B cell (primary cell): ENCODE measurements around the gene SLC6A2. TPM values are rescaled to one million over a fixed set of nuclear protein-coding genes. Genes with fewer than 3 reads are reported as not detected.

Experiments used
- ATAC-seq: fragments of 200-7000 bp; cut with Tn5 transposase; one replicate; pipeline ENCODE4 v1.10.0; 2021; ENCODE audit warnings: low read depth, mild to moderate bottlenecking, moderate number of reproducible peaks, moderate library complexity
- CTCF ChIA-PET: fragments of 350-600 bp; sonication (Branson Sonifier 250); formaldehyde crosslinking; loops from one replicate; lab custom pipeline; 2021; ENCODE audit warnings: antibody characterized with exemption, inconsistent platforms; lab: Charles Lee
- POLR2A ChIA-PET: fragments of 350-600 bp; sonication (Branson Sonifier 250); formaldehyde crosslinking; loops from one replicate; lab custom pipeline; 2021; ENCODE audit warnings: antibody characterized with exemption; lab: Charles Lee
- DNase-seq: peaks from one replicate; pipeline ENCODE4 v3.0.0; 2013
- H2AFZ ChIP-seq: 2 replicates; pipeline ENCODE4 v1.6.1; 2012; ENCODE audit warnings: mild to moderate bottlenecking, low read depth, low read length; ENCODE audit not compliant: insufficient read depth, poor library complexity, severe bottlenecking
- H3K27ac ChIP-seq, 2 donors: 1 replicate in 1 of 2; 2 replicates in 1 of 2; pipeline ENCODE4 v1.5.1; 2012 to 2013; ENCODE audit warnings: low read length in 2 of 2, mild to moderate bottlenecking in 2 of 2, moderate library complexity in 1 of 2
- H3K27me3 ChIP-seq, 4 experiments: fragments of 200-600 bp in 1 of 4; sonication (generic) in 1 of 4; replicated peaks in 1 of 4; 1 replicate in 2 of 4; 2 replicates in 2 of 4; pipeline versions ENCODE4 v1.6.1 to v1.7.0; 2013 to 2016; ENCODE audit warnings: low read length in 3 of 4, mild to moderate bottlenecking in 2 of 4, mixed read lengths in 1 of 4, moderate library complexity in 1 of 4; ENCODE audit not compliant: insufficient read depth in 4 of 4, control insufficient read depth in 3 of 4; ENCODE audit errors: control extremely low read depth in 1 of 4
- H3K36me3 ChIP-seq, 2 experiments: replicated peaks in 1 of 2; 1 replicate in 1 of 2; 2 replicates in 1 of 2; pipeline versions ENCODE4 v1.6.1 to v1.7.1; 2013; ENCODE audit warnings: low read length in 1 of 2; ENCODE audit not compliant: insufficient read depth in 2 of 2, control insufficient read depth in 1 of 2; ENCODE audit errors: control extremely low read depth in 1 of 2, extremely low read depth in 1 of 2
- H3K4me1 ChIP-seq, 2 donors: fragments of 200-600 bp in 1 of 2; sonication (generic) in 1 of 2; 1 replicate in 1 of 2; 2 replicates in 1 of 2; pipeline versions ENCODE4 v1.5.1 to v1.6.1; 2013 to 2017; ENCODE audit warnings: low read length in 2 of 2; ENCODE audit not compliant: control insufficient read depth in 2 of 2, insufficient read depth in 2 of 2
- H3K4me2 ChIP-seq: replicated peaks from 2 replicates; pipeline ENCODE3; 2012; ENCODE audit warnings: mild to moderate bottlenecking, low read depth, low read length; ENCODE audit not compliant: poor library complexity, severe bottlenecking
- H3K4me3 ChIP-seq, 5 experiments: fragments of 200-600 bp in 1 of 5; sonication (generic) in 1 of 5; 1 replicate in 3 of 5; 2 replicates in 2 of 5; pipeline versions ENCODE4 v1.5.1 to v1.7.0; 2011 to 2016; ENCODE audit warnings: low read length in 4 of 5, mild to moderate bottlenecking in 4 of 5, low read depth in 2 of 5, control low read depth in 1 of 5, moderate library complexity in 1 of 5; ENCODE audit not compliant: insufficient read depth in 1 of 5; ENCODE audit errors: control extremely low read depth in 1 of 5, extremely low read depth in 1 of 5
- H3K79me2 ChIP-seq: fragments of 200-600 bp; sonication (generic); one replicate; pipeline ENCODE4 v1.6.0; 2016; ENCODE audit warnings: low read length; ENCODE audit not compliant: control insufficient read depth, insufficient read depth
- H3K9ac ChIP-seq: fragments of 200-600 bp; sonication (generic); 2 replicates; pipeline ENCODE4 v1.6.1; 2017; ENCODE audit warnings: mild to moderate bottlenecking, low read length, moderate library complexity
- H3K9me3 ChIP-seq, 3 donors: one replicate each; pipeline versions ENCODE4 v1.6.1 to v1.7.1; 2013; ENCODE audit warnings: low read length in 2 of 3; ENCODE audit not compliant: control insufficient read depth in 2 of 3, insufficient read depth in 1 of 3; ENCODE audit errors: control extremely low read depth in 1 of 3
- H4K20me1 ChIP-seq: 2 replicates; pipeline ENCODE4 v1.6.0; 2012; ENCODE audit warnings: mild to moderate bottlenecking, low read length; ENCODE audit not compliant: insufficient read depth, control insufficient read depth, poor library complexity, severe bottlenecking
- H3K27ac Mint-ChIP-seq: one replicate; pipeline ENCODE4 v1.8.0; 2021; ENCODE audit warnings: mixed read lengths
- H3K27me3 Mint-ChIP-seq: one replicate; pipeline ENCODE4 v1.8.0; 2021; ENCODE audit warnings: mixed read lengths
- H3K4me1 Mint-ChIP-seq: one replicate; pipeline ENCODE4 v1.8.0; 2021; ENCODE audit warnings: mixed read lengths
- H3K4me3 Mint-ChIP-seq: one replicate; pipeline ENCODE4 v1.8.0; 2021; ENCODE audit warnings: mixed read lengths
- H3K9me3 Mint-ChIP-seq: one replicate; pipeline ENCODE4 v1.8.0; 2022; ENCODE audit warnings: mixed read lengths; ENCODE audit not compliant: insufficient read depth
- CTCF ChIP-seq: fragments of 200-600 bp; IDR thresholded peaks from one replicate; pipeline ENCODE4 v1.8.0; 2022; ENCODE audit warnings: antibody characterized with exemption, mild to moderate bottlenecking
- EZH2 ChIP-seq: IDR thresholded peaks from 2 replicates; pipeline ENCODE4 v1.6.1; 2012; ENCODE audit warnings: borderline replicate concordance, low read depth, mild to moderate bottlenecking, moderate library complexity, low read length; ENCODE audit not compliant: insufficient read depth, poor library complexity, severe bottlenecking
- WGBS: methylation state at CpG from one replicate; pipeline ENCODE4 v1.1.5; 2013; ENCODE audit warnings: missing lambda C conversion rate; ENCODE audit not compliant: insufficient coverage; 5-methylcytosine and 5-hydroxymethylcytosine counted together
- intact Hi-C: fragments of 100-400 bp; cut with micrococcal nuclease; formaldehyde crosslinking; loops from one replicate; pipeline ENCODE4 v1.10.0; 2022
- polyA plus RNA-seq: library from polyadenylated mRNA; depleted of rRNA; stranded (reverse); fragments of >200 nt; gene quantifications from 2 replicates; pipeline ENCODE4 v1.2.3, GENCODE V29; 2012
- total RNA-seq, 2 donors: library from RNA; stranded (reverse); fragments of 120-200 nt in 1 of 2; gene quantifications; 1 replicate in 1 of 2; 2 replicates in 1 of 2; pipeline versions ENCODE4 v1.2.3 to v1.2.4, GENCODE V29; 2013 to 2022

Gene SLC6A2
- total and polyA plus RNA-seq, 2 donors (not counting 1 experiment from before 2014, with no cell fraction given): not detected

- Histone ChIP-seq H2AFZ (no peak overlapping the region), H3K27ac (no peak overlapping the region), H4K20me1 (no peaks in the 10 kb centered on the region), H3K36me3 (no peaks in the 10 kb centered on the region), H3K4me1 (no peaks in the 10 kb centered on the region), H3K79me2 (no peaks in the 10 kb centered on the region), H3K4me3 (no peak overlapping the region), H3K9ac (no peak overlapping the region), H3K4me2 (no peak overlapping the region), H3K9me3 (no peaks in the 10 kb centered on the region), H3K27me3 (no peaks in the 10 kb centered on the region)
- Mint-ChIP-seq H3K27me3 (peaks cover 9% of the 10 kb centered on the region), H3K9me3 (no peaks in the 10 kb centered on the region), H3K4me3 (no peak overlapping the region), H3K4me1 (no peaks in the 10 kb centered on the region), H3K27ac (no peak overlapping the region)
- DNase-seq (no peak), ATAC-seq (no peak)
- CTCF ChIA-PET: interaction anchor here (0.6 kb wide), 1 partner anchor 11 kb away, joined by 3 read pairs; no protein-coding TSS in a partner anchor
- intact Hi-C loops: no loop called here
- no CpG with 5 or more reads among the region's 1 CpG for WGBS
- POLR2A ChIA-PET: no interaction called here
- TF ChIP-seq EZH2 (no peak), CTCF (no peak)
These were observed 35.1 kb downstream of the SLC6A2 start for GRCh38 chr16:55690841-55691240.

GRCh38 chr16:55691771-55692170, 36.0 kb downstream of the SLC6A2 start:
- CTCF ChIA-PET: no interaction called here
- Mint-ChIP-seq H3K27ac (no peak overlapping the region), H3K4me1 (no peaks in the 10 kb centered on the region), H3K27me3 (peaks cover 9% of the 10 kb centered on the region), H3K9me3 (no peaks in the 10 kb centered on the region), H3K4me3 (no peak overlapping the region)
- Histone ChIP-seq H3K4me2 (no peak overlapping the region), H3K27me3 (no peaks in the 10 kb centered on the region), H2AFZ (no peak overlapping the region), H3K4me1 (no peaks in the 10 kb centered on the region), H3K4me3 (no peak overlapping the region), H3K36me3 (no peaks in the 10 kb centered on the region), H3K79me2 (no peaks in the 10 kb centered on the region), H3K9me3 (no peaks in the 10 kb centered on the region), H3K27ac (no peak overlapping the region), H4K20me1 (no peaks in the 10 kb centered on the region), H3K9ac (no peak overlapping the region)
- WGBS: 92% methylated on average over 12 of the region's 12 CpGs
- TF ChIP-seq CTCF: no peak
- TF ChIP-seq EZH2: no peak
- ATAC-seq: no peak
- DNase-seq: no peak
- intact Hi-C loops: no loop called here
- POLR2A ChIA-PET: no interaction called here
